GM12891 (cell line): ENCODE measurements around the gene CD244.

Source experiments
- PAX5 ChIP-seq: IDR thresholded peaks from 2 replicates; pipeline ENCODE4 v1.6.1; 2011; ENCODE audit warnings: low read length, moderate library complexity, mild to moderate bottlenecking; ENCODE audit not compliant: insufficient read depth, severe bottlenecking
- POLR2A ChIP-seq: IDR thresholded peaks from 2 replicates; pipeline ENCODE4 v1.6.1; 2011; ENCODE audit warnings: low read depth, low read length, control low read depth
- POLR2AphosphoS5 ChIP-seq: IDR thresholded peaks from 2 replicates; pipeline ENCODE4 v1.6.1; 2011; ENCODE audit warnings: low read depth, low read length, control low read depth
- POU2F2 ChIP-seq: IDR thresholded peaks from 2 replicates; pipeline ENCODE4 v1.6.1; 2011; ENCODE audit warnings: low read depth, mild to moderate bottlenecking, control low read depth, low read length, moderate library complexity
- SPI1 ChIP-seq: IDR thresholded peaks from 2 replicates; pipeline ENCODE4 v1.6.1; 2011; ENCODE audit warnings: low read depth, low read length, control low read depth
- TAF1 ChIP-seq: IDR thresholded peaks from 2 replicates; pipeline ENCODE4 v1.6.1; 2011; ENCODE audit warnings: low read depth, low read length, control low read depth

- TF ChIP-seq POLR2AphosphoS5 = no peak
- no peak for TF ChIP-seq POLR2A
- TF ChIP-seq TAF1 = no peak
- TF ChIP-seq POU2F2 = no peak
- TF ChIP-seq SPI1 = no peak
- no peak for TF ChIP-seq PAX5
These were observed 13.6 kb upstream of the CD244 start for GRCh38 chr1:160876311-160876710.
